Keratinocyte (primary cell): ENCODE data around the gene LATS2. TPM values are rescaled to one million over a fixed set of nuclear protein-coding genes. Genes with fewer than 3 reads are reported as not detected.

Experiments
- DNase-seq: peaks from one replicate; pipeline ENCODE4 v3.0.0-alpha.2; 2011; ENCODE audit warnings: low read depth, missing footprints, low spot score
- FAIRE-seq: peaks from 2 replicates; lab custom pipeline; 2011; peaks lifted over from hg19 to GRCh38; lab: Jason Lieb, UNC
- H2AFZ ChIP-seq: 2 replicates; pipeline ENCODE4 v1.6.0; 2012; ENCODE audit warnings: low read length, control low read depth, inconsistent platforms; ENCODE audit not compliant: control insufficient read depth
- H3K27ac ChIP-seq: 2 replicates; pipeline ENCODE4 v1.5.1; 2011; ENCODE audit warnings: low read length; ENCODE audit not compliant: control insufficient read depth, insufficient read depth
- H3K27me3 ChIP-seq: 3 replicates; pipeline ENCODE4 v1.6.0; 2011; ENCODE audit warnings: low read length; ENCODE audit not compliant: control insufficient read depth, insufficient read depth; ENCODE audit errors: extremely low read depth
- H3K36me3 ChIP-seq, 2 experiments: 2 replicates in 1 of 2; 3 replicates in 1 of 2; pipeline ENCODE4 v1.5.1; 2011; ENCODE audit warnings: low read length in 2 of 2, mild to moderate bottlenecking in 1 of 2; ENCODE audit not compliant: control insufficient read depth in 2 of 2, insufficient read depth in 2 of 2; ENCODE audit errors: extremely low read depth in 1 of 2
- H3K4me1 ChIP-seq: 3 replicates; pipeline ENCODE4 v1.5.1; 2011; ENCODE audit warnings: low read length; ENCODE audit not compliant: control insufficient read depth, insufficient read depth; ENCODE audit errors: extremely low read depth
- H3K4me2 ChIP-seq: 3 replicates; pipeline ENCODE4 v1.6.0; 2011; ENCODE audit warnings: low read depth, low read length; ENCODE audit not compliant: control insufficient read depth, insufficient read depth; ENCODE audit errors: extremely low read depth
- H3K4me3 ChIP-seq, 3 experiments: fragments of 200-600 bp in 1 of 3; sonication (generic) in 1 of 3; 2 replicates in 2 of 3; 3 replicates in 1 of 3; pipeline ENCODE4 v1.5.1; 2011 to 2016; ENCODE audit warnings: low read length in 3 of 3, mild to moderate bottlenecking in 3 of 3, control low read depth in 2 of 3, inconsistent platforms in 1 of 3, low read depth in 1 of 3, mixed read lengths in 1 of 3, mixed run types in 1 of 3, moderate library complexity in 1 of 3; ENCODE audit not compliant: control insufficient read depth in 2 of 3, insufficient read depth in 2 of 3; ENCODE audit errors: extremely low read depth in 1 of 3
- H3K79me2 ChIP-seq: 2 replicates; pipeline ENCODE4 v1.6.0; 2012; ENCODE audit warnings: low read length; ENCODE audit not compliant: control insufficient read depth, insufficient read depth
- H3K9ac ChIP-seq: 3 replicates; pipeline ENCODE4 v1.6.0; 2011; ENCODE audit warnings: low read length; ENCODE audit not compliant: control insufficient read depth, insufficient read depth; ENCODE audit errors: extremely low read depth
- H3K9me1 ChIP-seq: 3 replicates; pipeline ENCODE4 v1.6.0; 2011; ENCODE audit warnings: low read length; ENCODE audit not compliant: control insufficient read depth, insufficient read depth; ENCODE audit errors: extremely low read depth
- H3K9me3 ChIP-seq: 2 replicates; pipeline ENCODE4 v1.5.1; 2012; ENCODE audit warnings: low read depth, low read length; ENCODE audit not compliant: control insufficient read depth
- H4K20me1 ChIP-seq: 3 replicates; pipeline ENCODE4 v1.6.0; 2011; ENCODE audit warnings: low read length; ENCODE audit not compliant: control insufficient read depth, insufficient read depth; ENCODE audit errors: extremely low read depth
- EZH2 ChIP-seq: IDR thresholded peaks from one replicate; pipeline ENCODE4 v1.6.1; 2012; ENCODE audit warnings: inconsistent platforms, mild to moderate bottlenecking, low read length, moderate library complexity
- dilution Hi-C: fragments of 300-500 bp; cut with MboI; formaldehyde crosslinking; loops from one replicate; pipeline ENCODE4 v1.7.0; 2020; ENCODE audit warnings: low sequenced_read_pairs; ENCODE audit not compliant: extremely low pct_ligation_motif_present
- polyA plus RNA-seq, 5 experiments: library from polyadenylated mRNA; depleted of rRNA in 3 of 5; stranded (reverse) in 3 of 5; stranded (forward) in 1 of 5; unstranded in 1 of 5; fragments of >200 nt; gene quantifications; 1 replicate in 1 of 5; 2 replicates in 3 of 5; 3 replicates in 1 of 5; pipeline versions ENCODE4 v1.2.1 to v1.2.3, GENCODE V29; 2011 to 2012; ENCODE audit warnings: missing spikeins in 2 of 5, low read depth in 1 of 5, low replicate concordance in 1 of 5
- TF ChIP-seq, protein P1 (sequence below), 3 experiments: IDR thresholded peaks in 1 of 3; conservative IDR thresholded peaks in 1 of 3; optimal IDR thresholded peaks in 1 of 3; 2 replicates in 2 of 3; 3 replicates in 1 of 3; pipeline versions ENCODE3 to v1.5.1; 2011; ENCODE audit warnings: low read length in 3 of 3, mild to moderate bottlenecking in 3 of 3, moderate library complexity in 2 of 3, control low read depth in 1 of 3, inconsistent platforms in 1 of 3; ENCODE audit not compliant: insufficient read depth in 2 of 3; ENCODE audit errors: extremely low read depth in 1 of 3

The LATS2 gene
- polyA plus RNA-seq, 1 donor (not counting 4 experiments of a cell fraction or from before 2014, with no cell fraction given): 6.7 TPM

DNA sequence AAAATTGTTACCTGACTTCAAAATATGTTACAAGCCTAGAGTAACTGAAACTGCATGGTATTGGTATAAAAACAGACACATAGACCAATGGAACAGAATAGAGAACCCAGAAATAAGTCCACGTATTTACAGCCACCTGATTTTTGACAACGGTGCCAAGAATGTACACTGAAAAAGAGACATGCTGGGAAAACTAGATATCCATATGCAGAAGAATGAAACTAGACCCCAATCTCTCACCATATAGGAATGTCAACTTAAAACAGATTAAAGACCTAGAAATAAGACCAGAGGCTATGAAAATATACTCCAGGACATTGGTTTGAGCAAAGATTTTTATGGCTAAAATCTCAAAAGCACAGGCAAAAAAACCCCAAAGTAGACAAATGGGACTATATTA, 76.5 kb downstream of the LATS2 start:
- Histone ChIP-seq H3K9me3 (no peaks in the 10 kb centered on the region), H4K20me1 (no peaks in the 10 kb centered on the region), H2AFZ (no peak overlapping the region), H3K9ac (no peak overlapping the region), H3K4me1 (no peaks in the 10 kb centered on the region), H3K36me3 (peaks cover 24 to 28% of the 10 kb centered on the region in 2 experiments), H3K9me1 (no peaks in the 10 kb centered on the region), H3K27ac (no peak overlapping the region), H3K27me3 (no peaks in the 10 kb centered on the region), H3K4me2 (no peak overlapping the region), H3K79me2 (peaks cover 14% of the 10 kb centered on the region), H3K4me3 (no peak overlapping the region)
- dilution Hi-C loops: no loop called here
- TF ChIP-seq EZH2: no peak
- TF ChIP-seq, protein P1, sequence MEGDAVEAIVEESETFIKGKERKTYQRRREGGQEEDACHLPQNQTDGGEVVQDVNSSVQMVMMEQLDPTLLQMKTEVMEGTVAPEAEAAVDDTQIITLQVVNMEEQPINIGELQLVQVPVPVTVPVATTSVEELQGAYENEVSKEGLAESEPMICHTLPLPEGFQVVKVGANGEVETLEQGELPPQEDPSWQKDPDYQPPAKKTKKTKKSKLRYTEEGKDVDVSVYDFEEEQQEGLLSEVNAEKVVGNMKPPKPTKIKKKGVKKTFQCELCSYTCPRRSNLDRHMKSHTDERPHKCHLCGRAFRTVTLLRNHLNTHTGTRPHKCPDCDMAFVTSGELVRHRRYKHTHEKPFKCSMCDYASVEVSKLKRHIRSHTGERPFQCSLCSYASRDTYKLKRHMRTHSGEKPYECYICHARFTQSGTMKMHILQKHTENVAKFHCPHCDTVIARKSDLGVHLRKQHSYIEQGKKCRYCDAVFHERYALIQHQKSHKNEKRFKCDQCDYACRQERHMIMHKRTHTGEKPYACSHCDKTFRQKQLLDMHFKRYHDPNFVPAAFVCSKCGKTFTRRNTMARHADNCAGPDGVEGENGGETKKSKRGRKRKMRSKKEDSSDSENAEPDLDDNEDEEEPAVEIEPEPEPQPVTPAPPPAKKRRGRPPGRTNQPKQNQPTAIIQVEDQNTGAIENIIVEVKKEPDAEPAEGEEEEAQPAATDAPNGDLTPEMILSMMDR (optimal IDR thresholded peaks at IDR 0.05 in 1 of 3, IDR thresholded peaks at IDR 0.05 in 1 of 3, conservative IDR thresholded peaks at IDR 0.05 in 1 of 3; ENCODE audit: extremely low read depth in 1 of 3, insufficient read depth in 2 of 3, low read length in 3 of 3): no peak
- FAIRE-seq: no peak
- no peak for DNase-seq

DNA sequence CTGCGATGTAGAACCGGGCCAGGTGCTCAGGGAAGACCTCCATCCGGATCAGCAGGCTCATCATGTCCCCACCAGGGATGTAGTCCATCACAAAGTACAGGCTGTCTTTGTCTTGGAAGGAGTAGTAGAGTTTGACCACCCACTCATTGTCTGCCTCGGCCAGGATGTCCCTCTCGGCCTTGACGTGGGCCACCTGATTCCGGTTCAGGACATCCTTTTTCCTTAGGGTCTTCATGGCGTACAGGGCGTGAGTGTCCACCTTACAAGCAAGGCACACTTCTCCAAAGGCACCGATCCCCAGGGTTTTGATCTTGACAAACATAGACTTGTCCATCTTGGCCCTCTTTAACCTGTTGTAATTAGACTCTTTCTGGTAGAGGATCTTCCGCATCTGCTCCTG, 78.0 kb downstream of the LATS2 start:
- DNase-seq: no peak
- Histone ChIP-seq H4K20me1 (no peaks in the 10 kb centered on the region), H3K4me3 (no peak overlapping the region), H3K36me3 (peaks cover 24 to 33% of the 10 kb centered on the region in 2 experiments), H3K9me3 (no peaks in the 10 kb centered on the region), H3K4me2 (no peak overlapping the region), H3K9me1 (no peaks in the 10 kb centered on the region), H3K27me3 (no peaks in the 10 kb centered on the region), H3K9ac (no peak overlapping the region), H3K27ac (no peak overlapping the region), H3K79me2 (peaks cover 14% of the 10 kb centered on the region), H2AFZ (no peak overlapping the region), H3K4me1 (no peaks in the 10 kb centered on the region)
- TF ChIP-seq, protein P1 (optimal IDR thresholded peaks at IDR 0.05 in 1 of 3, IDR thresholded peaks at IDR 0.05 in 1 of 3, conservative IDR thresholded peaks at IDR 0.05 in 1 of 3; ENCODE audit: extremely low read depth in 1 of 3, insufficient read depth in 2 of 3, low read length in 3 of 3): no peak
- no peak for FAIRE-seq
- dilution Hi-C loops: no loop called here
